IPS-15b (cell line): ENCODE measurements around the gene GRIP1.

Experiments used
- H3K27me3 ChIP-seq: one replicate; pipeline ENCODE4 v1.6.1; 2013; ENCODE audit warnings: low read length; ENCODE audit not compliant: control insufficient read depth, insufficient read depth
- H3K36me3 ChIP-seq: one replicate; pipeline ENCODE4 v1.6.1; 2013; ENCODE audit warnings: low read length; ENCODE audit not compliant: control insufficient read depth, insufficient read depth
- H3K4me1 ChIP-seq: one replicate; pipeline ENCODE4 v1.6.1; 2013; ENCODE audit warnings: mild to moderate bottlenecking, low read length; ENCODE audit not compliant: control insufficient read depth, insufficient read depth
- H3K4me3 ChIP-seq: one replicate; pipeline ENCODE4 v1.5.1; 2013; ENCODE audit warnings: low read depth, low read length
- H3K9ac ChIP-seq: one replicate; pipeline ENCODE4 v1.6.1; 2013; ENCODE audit warnings: low read depth, mild to moderate bottlenecking, low read length
- H3K9me3 ChIP-seq: one replicate; pipeline ENCODE4 v1.6.1; 2013; ENCODE audit warnings: mild to moderate bottlenecking, low read length; ENCODE audit not compliant: control insufficient read depth, insufficient read depth

The GRIP1 gene

DNA sequence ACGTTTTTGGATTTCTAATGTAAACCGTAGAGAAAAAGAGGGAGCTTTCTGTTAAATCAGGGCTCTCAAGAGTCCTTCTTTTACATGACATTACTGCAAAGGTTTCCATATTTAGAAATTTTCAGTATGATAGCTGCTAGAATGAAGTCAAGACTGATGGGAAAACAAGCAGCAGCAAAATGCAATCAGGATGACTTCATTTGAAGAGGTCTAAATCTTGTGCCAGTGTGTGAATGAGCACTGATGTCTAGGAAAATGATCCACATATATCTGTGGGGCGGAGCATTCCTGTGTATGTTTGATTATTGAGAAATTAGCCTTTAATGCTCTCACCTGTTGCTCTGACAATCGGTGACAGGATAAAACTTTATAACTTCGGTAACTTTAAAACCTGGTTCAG is 73.6 kb downstream of the GRIP1 start:
- Histone ChIP-seq H3K4me1 (peaks cover 12% of the 10 kb centered on the region), H3K9me3 (no peaks in the 10 kb centered on the region), H3K27me3 (no peaks in the 10 kb centered on the region), H3K4me3 (no peak overlapping the region), H3K36me3 (no peaks in the 10 kb centered on the region), H3K9ac (no peak overlapping the region)

DNA sequence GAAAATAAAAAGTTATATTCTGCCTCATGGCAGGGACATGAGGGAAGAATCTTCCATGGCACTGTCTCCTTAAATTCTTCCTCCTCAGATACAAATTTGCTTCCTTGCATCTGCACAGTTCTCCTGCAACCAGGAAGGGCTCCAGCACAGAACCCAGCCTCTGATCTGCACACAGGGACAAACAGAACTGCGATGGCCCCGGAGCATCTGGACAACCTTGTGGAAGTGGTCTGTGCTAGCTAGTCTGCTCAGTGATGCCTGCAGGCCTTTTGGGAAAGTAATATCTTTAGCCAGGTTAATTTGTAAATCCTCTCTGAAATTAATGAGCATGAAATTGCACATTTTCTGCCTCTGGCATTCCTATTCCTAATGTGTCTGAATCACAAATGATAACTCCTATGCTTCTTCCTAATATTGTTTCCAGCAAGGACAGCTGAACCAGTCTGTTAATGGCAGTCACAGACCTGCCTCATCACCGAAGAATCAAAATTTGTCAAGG is 74.8 kb downstream of the GRIP1 start:
- Histone ChIP-seq H3K9ac (no peak overlapping the region), H3K27me3 (no peaks in the 10 kb centered on the region), H3K4me1 (peaks cover 12% of the 10 kb centered on the region), H3K9me3 (no peaks in the 10 kb centered on the region), H3K4me3 (no peak overlapping the region), H3K36me3 (no peaks in the 10 kb centered on the region)

DNA sequence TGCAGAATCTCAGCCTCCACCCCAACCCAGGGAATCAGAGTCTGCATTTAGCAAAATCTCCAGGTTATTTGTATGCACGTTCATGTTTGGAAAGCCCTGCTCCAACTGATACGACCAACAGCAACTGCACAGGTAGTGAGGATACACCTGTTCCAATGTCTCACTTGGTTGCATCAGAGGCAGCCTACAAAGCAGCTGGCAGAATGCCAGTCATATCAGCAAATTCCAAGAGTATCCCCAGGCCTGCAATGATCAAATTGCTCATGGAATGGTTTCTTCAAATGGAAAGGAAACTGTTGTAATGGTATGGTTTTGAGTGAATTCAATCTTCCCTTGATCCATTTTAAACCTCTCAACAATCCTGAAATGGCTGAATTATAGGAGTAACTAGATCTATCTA is 75.4 kb downstream of the GRIP1 start:
- Histone ChIP-seq H3K27me3 (no peaks in the 10 kb centered on the region), H3K9me3 (no peaks in the 10 kb centered on the region), H3K4me1 (peaks cover 12% of the 10 kb centered on the region), H3K4me3 (no peak overlapping the region), H3K36me3 (no peaks in the 10 kb centered on the region), H3K9ac (no peak overlapping the region)

DNA sequence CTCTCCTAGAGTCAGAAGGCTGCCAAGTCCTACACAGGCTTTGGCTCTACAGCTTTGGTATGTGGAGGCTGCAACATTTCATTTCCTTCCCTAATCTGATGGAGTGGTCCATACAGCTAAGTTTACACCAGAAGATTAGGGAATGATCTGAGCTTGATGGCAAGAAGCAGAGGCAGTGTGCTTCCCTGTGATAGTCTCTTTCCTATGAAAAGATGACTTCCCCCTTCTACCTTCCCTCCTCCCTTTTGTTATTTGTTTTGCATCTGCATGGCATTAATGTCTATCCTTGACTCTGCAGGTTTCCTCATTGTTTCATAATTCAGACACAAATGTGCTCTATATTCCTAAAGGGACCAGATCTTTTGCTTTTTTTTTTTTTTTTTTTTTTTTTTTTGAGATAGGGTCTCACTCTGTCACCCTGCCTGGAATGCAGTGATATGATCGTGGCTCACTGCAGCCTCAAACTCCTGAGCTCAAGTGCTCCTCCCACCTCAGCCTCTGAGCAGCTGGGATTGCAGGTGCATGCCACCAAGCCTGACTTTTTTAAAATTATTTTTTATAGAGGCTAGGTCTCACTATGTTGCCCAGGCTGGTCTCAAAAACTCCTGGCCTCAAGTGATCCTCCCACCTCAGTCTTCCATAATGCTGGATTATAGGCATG is 76.3 kb downstream of the GRIP1 start:
- no peaks in the 10 kb centered on the region for H3K36me3 ChIP-seq
- no peaks in the 10 kb centered on the region for H3K9me3 ChIP-seq
- H3K27me3 ChIP-seq: no peaks in the 10 kb centered on the region
- H3K4me1 ChIP-seq: peaks cover 12% of the 10 kb centered on the region
- H3K9ac ChIP-seq: no peak overlapping the region
- no peak overlapping the region for H3K4me3 ChIP-seq

DNA sequence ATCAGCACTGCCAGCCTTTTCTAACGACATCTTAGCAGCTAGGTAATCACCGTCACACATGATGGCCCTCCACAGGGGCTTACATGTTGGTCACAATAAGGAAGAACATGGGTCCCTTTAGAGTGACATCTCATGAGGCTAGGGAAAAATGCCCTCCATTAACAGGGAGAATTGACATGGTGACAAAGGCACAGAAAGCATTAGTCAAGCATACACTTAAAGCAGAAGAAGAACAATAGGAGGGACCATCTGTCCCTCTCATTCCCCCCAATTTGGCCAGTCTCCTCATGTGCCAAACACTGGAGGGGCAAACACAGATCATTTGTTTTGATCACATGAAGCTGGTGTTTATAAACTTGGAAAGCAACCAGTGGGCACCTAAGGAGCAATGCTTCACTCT is 78.0 kb downstream of the GRIP1 start:
- H3K4me1 ChIP-seq: peaks cover 15% of the 10 kb centered on the region
- no peak overlapping the region for H3K9ac ChIP-seq
- no peaks in the 10 kb centered on the region for H3K9me3 ChIP-seq
- H3K27me3 ChIP-seq: no peaks in the 10 kb centered on the region
- H3K4me3 ChIP-seq: no peak overlapping the region
- H3K36me3 ChIP-seq: no peaks in the 10 kb centered on the region

DNA sequence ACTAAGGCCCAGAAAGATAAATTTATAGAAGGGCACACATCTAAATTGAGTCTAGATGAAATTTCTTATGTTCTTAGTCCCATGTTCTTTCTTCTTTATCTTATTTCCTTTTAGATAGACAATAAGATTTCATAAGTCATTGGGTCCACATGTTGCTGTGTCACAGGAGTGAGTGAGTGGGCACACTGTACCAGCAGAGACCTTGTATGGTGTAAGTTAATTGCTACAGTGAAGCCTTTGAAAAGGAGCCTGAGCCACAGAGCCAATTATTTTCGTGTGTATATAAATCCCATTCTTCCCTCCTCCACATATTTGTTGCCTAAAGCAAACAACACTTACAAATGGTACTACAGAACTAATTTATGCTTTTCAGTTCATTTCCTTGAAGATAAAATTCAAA is 79.1 kb downstream of the GRIP1 start:
- Histone ChIP-seq H3K4me1 (peaks cover 15% of the 10 kb centered on the region), H3K27me3 (no peaks in the 10 kb centered on the region), H3K9me3 (no peaks in the 10 kb centered on the region), H3K9ac (no peak overlapping the region), H3K36me3 (no peaks in the 10 kb centered on the region), H3K4me3 (no peak overlapping the region)

DNA sequence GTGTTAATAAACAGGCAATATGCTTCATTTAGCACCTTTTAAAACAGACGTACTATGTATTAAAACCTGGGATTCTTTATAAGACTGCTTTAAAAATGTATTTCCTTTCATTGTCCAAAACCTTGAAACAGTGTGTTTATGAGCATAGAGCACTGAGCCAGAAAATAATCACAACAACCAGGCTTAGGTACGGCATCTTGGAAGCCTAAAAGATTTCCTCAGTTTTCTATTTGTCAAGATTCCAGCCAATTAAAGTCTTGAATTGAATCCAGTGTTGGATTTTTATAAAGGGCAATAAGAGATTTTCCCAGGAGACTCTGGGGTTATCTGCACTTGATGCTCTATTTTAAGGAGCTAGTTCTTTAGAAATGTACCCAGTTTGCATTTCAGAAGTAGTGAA is 80.3 kb downstream of the GRIP1 start:
- H3K9me3 ChIP-seq: no peaks in the 10 kb centered on the region
- H3K4me1 ChIP-seq: peaks cover 15% of the 10 kb centered on the region
- no peak overlapping the region for H3K4me3 ChIP-seq
- no peaks in the 10 kb centered on the region for H3K27me3 ChIP-seq
- no peaks in the 10 kb centered on the region for H3K36me3 ChIP-seq
- no peak overlapping the region for H3K9ac ChIP-seq

DNA sequence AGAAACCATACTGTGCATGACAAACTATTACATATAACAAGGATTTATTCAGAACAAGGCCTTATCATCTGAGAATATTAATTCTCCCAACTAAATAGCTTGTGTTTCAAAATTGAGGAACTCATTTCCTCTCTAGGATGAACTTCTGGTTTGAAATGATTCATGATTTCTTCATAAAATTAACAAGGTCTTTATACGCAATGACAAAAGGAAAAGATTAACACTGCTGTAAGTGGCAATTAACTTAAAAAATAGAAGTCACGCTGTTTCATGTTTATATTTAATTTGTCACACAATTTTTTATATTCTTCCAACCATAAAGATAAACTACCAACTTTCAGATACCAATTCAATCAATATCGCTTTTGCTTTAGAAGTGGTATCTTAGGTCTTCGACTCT is 80.8 kb downstream of the GRIP1 start:
- Histone ChIP-seq H3K36me3 (no peaks in the 10 kb centered on the region), H3K4me1 (peaks cover 14% of the 10 kb centered on the region), H3K4me3 (no peak overlapping the region), H3K9me3 (no peaks in the 10 kb centered on the region), H3K9ac (no peak overlapping the region), H3K27me3 (no peaks in the 10 kb centered on the region)

DNA sequence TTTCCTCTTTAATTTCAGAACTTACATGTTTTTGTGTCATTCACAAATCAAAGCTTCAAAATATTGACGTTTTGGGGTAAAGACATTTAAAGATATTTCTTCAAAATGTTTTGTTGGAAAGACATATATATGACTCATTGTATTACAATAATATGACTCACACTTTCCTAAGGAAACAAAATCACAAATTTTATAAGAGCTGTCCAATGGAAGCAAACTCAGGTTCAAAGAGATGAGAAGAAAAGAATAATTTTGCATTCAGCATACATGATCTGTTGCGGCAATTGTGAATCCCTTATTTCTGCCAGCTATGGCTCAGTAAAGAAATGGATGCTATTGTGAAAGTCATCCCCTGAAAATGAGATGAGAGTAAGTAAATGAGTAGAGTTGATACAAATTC is 82.7 kb downstream of the GRIP1 start:
- Histone ChIP-seq H3K9me3 (no peaks in the 10 kb centered on the region), H3K9ac (no peak overlapping the region), H3K36me3 (no peaks in the 10 kb centered on the region), H3K4me1 (peaks cover 4% of the 10 kb centered on the region), H3K4me3 (no peak overlapping the region), H3K27me3 (no peaks in the 10 kb centered on the region)

DNA sequence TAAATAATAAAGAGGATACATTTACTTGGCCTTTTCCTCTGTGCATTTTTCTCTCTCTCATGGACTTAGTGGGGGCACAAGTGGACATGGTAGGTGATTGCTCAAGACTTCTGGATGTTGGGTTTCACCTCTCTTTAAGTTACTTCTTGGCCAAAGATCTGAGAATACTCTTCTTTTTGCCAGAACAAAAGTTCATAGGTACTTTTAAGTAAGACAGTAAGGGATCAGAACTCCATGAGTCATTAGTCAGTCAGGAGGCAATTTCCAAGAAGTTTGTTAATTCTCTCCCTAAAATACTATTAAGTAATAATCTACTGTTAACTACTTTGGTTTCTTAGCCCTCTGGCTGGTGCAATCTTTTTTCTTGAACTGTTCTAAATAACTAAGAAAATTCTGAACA is 84.2 kb downstream of the GRIP1 start:
- Histone ChIP-seq H3K27me3 (no peaks in the 10 kb centered on the region), H3K4me1 (peaks cover 11% of the 10 kb centered on the region), H3K9me3 (no peaks in the 10 kb centered on the region), H3K9ac (no peak overlapping the region), H3K4me3 (no peak overlapping the region), H3K36me3 (no peaks in the 10 kb centered on the region)

DNA sequence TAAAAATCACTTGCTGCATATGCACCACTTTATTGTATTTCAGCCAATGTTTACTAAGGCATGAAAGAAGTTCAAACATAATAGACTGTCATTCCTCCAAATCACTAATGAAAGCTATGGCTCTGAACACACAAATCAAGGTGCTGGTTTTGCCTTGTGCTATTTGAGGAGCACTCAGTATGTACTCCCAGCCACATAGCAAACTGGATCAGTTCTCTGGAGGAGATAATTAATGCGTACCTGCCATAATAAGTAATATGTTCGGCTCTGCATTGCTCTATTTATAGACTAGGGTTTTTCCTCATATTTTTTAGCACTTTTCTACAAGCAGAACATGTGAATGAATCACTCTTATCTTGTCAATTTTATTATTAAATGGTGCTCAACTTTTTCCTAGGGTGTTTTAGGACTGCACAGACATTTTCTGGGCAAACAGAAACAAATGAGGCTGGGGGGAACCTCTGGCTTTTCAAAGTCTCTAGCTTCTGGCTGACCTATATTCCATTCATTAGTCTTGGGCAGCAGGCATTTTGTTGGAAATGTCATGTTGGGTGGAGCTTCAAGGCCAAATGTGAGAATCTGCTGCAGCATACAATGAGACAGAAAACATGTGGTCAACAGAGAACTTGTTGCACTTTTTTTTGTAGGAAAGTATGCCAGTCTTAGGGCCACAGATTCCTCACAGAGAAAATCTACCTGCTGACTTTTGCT is 88.4 kb downstream of the GRIP1 start:
- no peak overlapping the region for H3K9ac ChIP-seq
- H3K9me3 ChIP-seq: no peaks in the 10 kb centered on the region
- H3K27me3 ChIP-seq: no peaks in the 10 kb centered on the region
- no peak overlapping the region for H3K4me3 ChIP-seq
- H3K4me1 ChIP-seq: peaks cover 12% of the 10 kb centered on the region
- no peaks in the 10 kb centered on the region for H3K36me3 ChIP-seq

DNA sequence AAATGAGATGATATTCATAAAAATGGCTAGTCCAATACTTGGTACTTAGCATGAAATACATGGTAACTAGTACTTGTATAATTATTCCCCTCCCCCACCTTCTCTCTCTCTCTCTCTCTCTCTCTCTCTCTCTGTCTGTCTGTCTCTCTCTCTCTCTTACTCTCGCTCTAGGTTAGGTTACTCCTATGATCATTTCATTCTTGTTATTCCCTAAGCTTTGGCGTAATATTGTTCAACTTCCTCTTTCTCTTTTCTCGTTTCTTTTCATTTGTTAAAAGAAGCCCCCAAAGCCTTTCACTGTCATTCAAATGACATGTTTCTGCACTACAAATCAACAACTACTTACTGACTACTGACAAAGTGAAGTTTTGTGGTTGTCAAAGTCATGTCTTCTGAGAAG is 89.8 kb downstream of the GRIP1 start:
- Histone ChIP-seq H3K27me3 (no peaks in the 10 kb centered on the region), H3K9me3 (no peaks in the 10 kb centered on the region), H3K9ac (no peak overlapping the region), H3K4me1 (peaks cover 12% of the 10 kb centered on the region), H3K36me3 (no peaks in the 10 kb centered on the region), H3K4me3 (no peak overlapping the region)
